H9 (cell line): ENCODE data around the gene TSC22D3. TPM values are rescaled to one million over a fixed set of nuclear protein-coding genes. Genes with fewer than 3 reads are reported as not detected.

Experiments
- DNase-seq: peaks from one replicate; pipeline ENCODE4 v3.0.0-alpha.2; 2017
- H2AFZ ChIP-seq: one replicate; pipeline ENCODE4 v1.6.1; 2013; ENCODE audit warnings: mild to moderate bottlenecking, low read length, control low read depth, moderate library complexity
- H2AK5ac ChIP-seq: 2 replicates; pipeline ENCODE4 v1.6.1; 2013; ENCODE audit warnings: low read length, control low read depth, mixed read lengths; ENCODE audit not compliant: insufficient read length
- H2BK120ac ChIP-seq: one replicate; pipeline ENCODE4 v1.6.1; 2013; ENCODE audit warnings: low read depth, mild to moderate bottlenecking, low read length, control low read depth, inconsistent platforms; ENCODE audit not compliant: poor library complexity, severe bottlenecking
- H2BK12ac ChIP-seq: 2 replicates; pipeline ENCODE4 v1.6.1; 2013; ENCODE audit warnings: low read length, control low read depth, mixed read lengths, low read depth; ENCODE audit not compliant: insufficient read length
- H2BK15ac ChIP-seq: 2 replicates; pipeline ENCODE4 v1.6.1; 2013; ENCODE audit warnings: low read depth, low read length, control low read depth
- H2BK20ac ChIP-seq: one replicate; pipeline ENCODE4 v1.6.1; 2013; ENCODE audit warnings: low read depth, mild to moderate bottlenecking, low read length, control low read depth, inconsistent platforms; ENCODE audit not compliant: poor library complexity, severe bottlenecking
- H2BK5ac ChIP-seq: 2 replicates; pipeline ENCODE4 v1.6.1; 2013; ENCODE audit warnings: low read length, control low read depth, mixed read lengths; ENCODE audit not compliant: insufficient read length
- H3K14ac ChIP-seq: 2 replicates; pipeline ENCODE4 v1.6.1; 2013; ENCODE audit warnings: low read length, control low read depth; ENCODE audit not compliant: insufficient read depth
- H3K18ac ChIP-seq: 2 replicates; pipeline ENCODE4 v1.6.1; 2013; ENCODE audit warnings: low read depth, mild to moderate bottlenecking, mixed read lengths, low read length, control low read depth; ENCODE audit not compliant: insufficient read length
- H3K23ac ChIP-seq: 2 replicates; pipeline ENCODE4 v1.6.1; 2013; ENCODE audit warnings: low read length, control low read depth, mixed read lengths, low read depth; ENCODE audit not compliant: insufficient read length
- H3K23me2 ChIP-seq: 2 replicates; pipeline ENCODE4 v1.6.1; 2013; ENCODE audit warnings: low read depth, mild to moderate bottlenecking, mixed read lengths, low read length, control low read depth; ENCODE audit not compliant: insufficient read length, poor library complexity, severe bottlenecking
- H3K27ac ChIP-seq: 2 replicates; pipeline ENCODE4 v1.5.1; 2013; ENCODE audit warnings: low read length, control low read depth, mixed read lengths, low read depth; ENCODE audit not compliant: insufficient read length
- H3K27me3 ChIP-seq: 2 replicates; pipeline ENCODE4 v1.6.1; 2013; ENCODE audit warnings: low read length, control low read depth, inconsistent platforms; ENCODE audit not compliant: insufficient read depth
- H3K4ac ChIP-seq: 2 replicates; pipeline ENCODE4 v1.6.1; 2013; ENCODE audit warnings: low read depth, mild to moderate bottlenecking, control low read depth, inconsistent platforms, low read length, moderate library complexity
- H3K4me1 ChIP-seq: 2 replicates; pipeline ENCODE4 v1.6.1; 2013; ENCODE audit warnings: low read length, control low read depth, inconsistent platforms; ENCODE audit not compliant: insufficient read depth
- H3K4me2 ChIP-seq: 2 replicates; pipeline ENCODE4 v1.6.1; 2013; ENCODE audit warnings: low read length, control low read depth, mixed read lengths; ENCODE audit not compliant: insufficient read length, insufficient read depth
- H3K56ac ChIP-seq: 2 replicates; pipeline ENCODE4 v1.6.1; 2013; ENCODE audit warnings: low read depth, mild to moderate bottlenecking, mixed read lengths, low read length, control low read depth; ENCODE audit not compliant: insufficient read length
- H3K79me1 ChIP-seq: 2 replicates; pipeline ENCODE4 v1.6.1; 2013; ENCODE audit warnings: low read depth, mild to moderate bottlenecking, moderate library complexity, low read length, control low read depth, inconsistent platforms; ENCODE audit not compliant: insufficient read depth, poor library complexity, severe bottlenecking
- H3K79me2 ChIP-seq: 2 replicates; pipeline ENCODE4 v1.6.1; 2013; ENCODE audit warnings: low read length, control low read depth, inconsistent platforms; ENCODE audit not compliant: insufficient read depth
- H3K9ac ChIP-seq: 2 replicates; pipeline ENCODE4 v1.6.1; 2013; ENCODE audit warnings: low read length, control low read depth, mixed read lengths; ENCODE audit not compliant: insufficient read length; ENCODE audit errors: extremely low read depth
- H3K9me3 ChIP-seq: one replicate; pipeline ENCODE4 v1.6.1; 2013; ENCODE audit warnings: low read depth, low read length, inconsistent platforms; ENCODE audit not compliant: control insufficient read depth
- H3T11ph ChIP-seq: one replicate; pipeline ENCODE4 v1.6.1; 2013; ENCODE audit warnings: mild to moderate bottlenecking, low read length, control low read depth, inconsistent platforms
- H4K20me1 ChIP-seq: one replicate; pipeline ENCODE4 v1.6.1; 2013; ENCODE audit not compliant: control insufficient read depth, insufficient read length, insufficient read depth
- H4K5ac ChIP-seq: 2 replicates; pipeline ENCODE4 v1.6.1; 2013; ENCODE audit warnings: low read depth, mild to moderate bottlenecking, mixed read lengths, low read length, control low read depth; ENCODE audit not compliant: insufficient read length
- H4K8ac ChIP-seq: replicated peaks from 2 replicates; pipeline ENCODE4 v1.6.1; 2013; ENCODE audit warnings: low read length, control low read depth, mixed read lengths, low read depth; ENCODE audit not compliant: insufficient read length
- H4K91ac ChIP-seq: 2 replicates; pipeline ENCODE4 v1.6.1; 2013; ENCODE audit warnings: low read depth, mild to moderate bottlenecking, moderate library complexity, mixed read lengths, low read length, control low read depth; ENCODE audit not compliant: insufficient read length
- H3K27ac Mint-ChIP-seq, 3 experiments: 2 replicates in 2 of 3; 3 replicates in 1 of 3; pipeline ENCODE4 v1.8.0; 2020 to 2021; ENCODE audit warnings: mixed read lengths in 3 of 3, mild to moderate bottlenecking in 1 of 3, moderate library complexity in 1 of 3
- H3K27me3 Mint-ChIP-seq: 2 replicates; pipeline ENCODE4 v1.8.0; 2021; ENCODE audit warnings: low read depth, mild to moderate bottlenecking, moderate library complexity, mixed read lengths
- H3K36me3 Mint-ChIP-seq, 3 experiments: 2 replicates in 2 of 3; 3 replicates in 1 of 3; pipeline ENCODE4 v1.8.0; 2020 to 2021; ENCODE audit warnings: low read depth in 3 of 3, mixed read lengths in 3 of 3; ENCODE audit not compliant: insufficient read depth in 1 of 3
- H3K4me1 Mint-ChIP-seq, 2 experiments: 2 replicates each; pipeline ENCODE4 v1.8.0; 2020; ENCODE audit warnings: mixed read lengths in 2 of 2
- H3K4me3 Mint-ChIP-seq, 2 experiments: 2 replicates in 1 of 2; 3 replicates in 1 of 2; pipeline ENCODE4 v1.8.0; 2020 to 2021; ENCODE audit warnings: mild to moderate bottlenecking in 2 of 2, mixed read lengths in 2 of 2, moderate library complexity in 1 of 2
- H3K9me3 Mint-ChIP-seq, 2 experiments: 2 replicates in 1 of 2; 3 replicates in 1 of 2; pipeline ENCODE4 v1.8.0; 2020; ENCODE audit warnings: mild to moderate bottlenecking in 2 of 2, mixed read lengths in 2 of 2, moderate library complexity in 1 of 2
- CTCF ChIP-seq: fragments of 200-600 bp; sonication (generic); conservative IDR thresholded peaks from 3 replicates; pipeline ENCODE4 v1.8.0; 2021; ENCODE audit warnings: antibody characterized with exemption, mild to moderate bottlenecking
- WGBS: extraction: QIAGEN DNeasy Blood & Tissue Kit; methylation state at CpG from one replicate; pipeline ENCODE4 v1.1.7; 2013; ENCODE audit warnings: missing lambda C conversion rate, low lambda C conversion rate, mixed read lengths; ENCODE audit not compliant: insufficient read length; ENCODE audit errors: extremely low coverage; 5-methylcytosine and 5-hydroxymethylcytosine counted together
- total RNA-seq: library from RNA; stranded (reverse); gene quantifications from 2 replicates; pipeline ENCODE4 v1.2.1, GENCODE V29; 2021

TSC22D3 gene
- total RNA-seq, 1 experiment from 2014 or later = 10.5 TPM

- Histone ChIP-seq H4K20me1 (no peaks in the 10 kb centered on the region), H4K5ac (no peak overlapping the region), H3K79me2 (no peaks in the 10 kb centered on the region), H3K4ac (no peak overlapping the region), H3K23me2 (no peaks in the 10 kb centered on the region), H3K9me3 (no peaks in the 10 kb centered on the region), H2BK5ac (no peak overlapping the region), H3K27me3 (no peaks in the 10 kb centered on the region), H4K8ac (no peak overlapping the region), H3K14ac (no peak overlapping the region), H3K18ac (no peak overlapping the region), H2BK20ac (no peak overlapping the region), H3T11ph (no peak overlapping the region), H3K27ac (no peak overlapping the region), H3K9ac (no peak overlapping the region), H3K4me1 (no peaks in the 10 kb centered on the region; the same call in 1 of the 2 replicates), H2BK120ac (no peak overlapping the region), H3K23ac (no peak overlapping the region), H2AFZ (no peak overlapping the region), H4K91ac (no peak overlapping the region), H3K4me2 (no peak overlapping the region), H2BK12ac (no peak overlapping the region), H2AK5ac (no peak overlapping the region), H3K56ac (no peak overlapping the region), H3K79me1 (no peaks in the 10 kb centered on the region), H2BK15ac (no peak overlapping the region)
- Mint-ChIP-seq H3K4me3 (no peak overlapping the region), H3K4me1 (peaks cover 6 to 16% of the 10 kb centered on the region in 2 experiments; a peak in 3 of 4 replicates), H3K27ac (no peak overlapping the region), H3K36me3 (no peaks in the 10 kb centered on the region; a peak in 1 of 7 replicates), H3K9me3 (peaks cover 0 to 57% of the 10 kb centered on the region in 2 experiments; a peak in 3 of 5 replicates), H3K27me3 (peaks cover 6% of the 10 kb centered on the region)
- TF ChIP-seq CTCF = no peak
- WGBS = no CpG with 5 or more reads among the region's 1 CpG
- DNase-seq = no peak
These were observed 108.2 kb downstream of the TSC22D3 start for GRCh38 chrX:107667426-107667825.
